PC-3 (cell line): ENCODE data around the gene SULT1C4. TPM values are rescaled to one million over a fixed set of nuclear protein-coding genes. Genes with fewer than 3 reads are reported as not detected.

ENCODE experiments used
- ATAC-seq: fragments of 200-7000 bp; cut with Tn5 transposase; 2 replicates; pipeline ENCODE4 v1.9.1; 2020; ENCODE audit warnings: mild to moderate bottlenecking, moderate library complexity
- BruUV-seq: library from RNA; stranded (reverse); fragments of 400-500 nt; replicated peaks from 2 replicates; lab custom pipeline; 2021; lab: Mats Ljungman, UMichigan
- CTCF ChIA-PET: fragments of 300-600 bp; sonication (Branson Sonifier 250); formaldehyde crosslinking; loops from one replicate; lab custom pipeline; 2022; ENCODE audit warnings: antibody characterized with exemption; lab: Charles Lee
- POLR2A ChIA-PET: fragments of 300-600 bp; sonication (Branson Sonifier 250); formaldehyde crosslinking; loops from one replicate; lab custom pipeline; 2022; ENCODE audit warnings: antibody characterized with exemption; ENCODE audit not compliant: unreplicated experiment; lab: Charles Lee
- DNase-seq: peaks from one replicate; pipeline ENCODE4 v3.0.0-alpha.2; 2015
- H2AFZ ChIP-seq: fragments of 300-600 bp; sonication (generic); 2 replicates; pipeline ENCODE4 v1.6.0; 2016; ENCODE audit warnings: antibody characterized with exemption, low read length
- H3F3A ChIP-seq: fragments of 300-600 bp; sonication (generic); one replicate; pipeline ENCODE4 v1.6.0; 2017; ENCODE audit warnings: antibody characterized with exemption, low read length, control low read depth, mild to moderate bottlenecking; ENCODE audit not compliant: unreplicated experiment
- H3K27ac ChIP-seq: fragments of 300-600 bp; sonication (generic); 2 replicates; pipeline ENCODE4 v1.5.1; 2016; ENCODE audit warnings: mild to moderate bottlenecking, low read length
- H3K27me3 ChIP-seq: fragments of 300-600 bp; sonication (generic); 2 replicates; pipeline ENCODE4 v1.6.1; 2016; ENCODE audit warnings: low read length, mixed read lengths
- H3K36me3 ChIP-seq: fragments of 300-600 bp; sonication (generic); 2 replicates; pipeline ENCODE4 v1.6.1; 2016; ENCODE audit warnings: low read depth, mixed run types, low read length, mixed read lengths
- H3K4me1 ChIP-seq: fragments of 300-600 bp; sonication (generic); 2 replicates; pipeline ENCODE4 v1.5.1; 2016; ENCODE audit warnings: low read length; ENCODE audit not compliant: insufficient read depth
- H3K4me2 ChIP-seq: fragments of 300-600 bp; sonication (generic); 2 replicates; pipeline ENCODE4 v1.6.0; 2016; ENCODE audit warnings: low read length
- H3K4me3 ChIP-seq: fragments of 300-600 bp; sonication (generic); 2 replicates; pipeline ENCODE4 v1.5.1; 2016; ENCODE audit warnings: mild to moderate bottlenecking, low read length, mixed read lengths
- H3K79me2 ChIP-seq: fragments of 300-600 bp; sonication (generic); 2 replicates; pipeline ENCODE4 v1.6.1; 2017; ENCODE audit warnings: low read length, mixed read lengths
- H3K9ac ChIP-seq: fragments of 300-600 bp; sonication (generic); 2 replicates; pipeline ENCODE4 v1.6.0; 2016; ENCODE audit warnings: mild to moderate bottlenecking, low read length
- H3K9me2 ChIP-seq: fragments of 300-600 bp; sonication (generic); replicated peaks from 2 replicates; pipeline ENCODE4 v1.6.1; 2016; ENCODE audit warnings: mixed run types, low read length, mixed read lengths
- H3K9me3 ChIP-seq: fragments of 300-600 bp; sonication (generic); 2 replicates; pipeline ENCODE4 v1.6.1; 2016; ENCODE audit warnings: low read length, mixed read lengths
- H4K20me1 ChIP-seq: fragments of 300-600 bp; sonication (generic); 2 replicates; pipeline ENCODE4 v1.6.1; 2016; ENCODE audit warnings: low read length, mixed read lengths
- CTCF ChIP-seq: fragments of 300-600 bp; sonication (generic); conservative IDR thresholded peaks from 2 replicates; pipeline ENCODE4 v1.5.1; 2017; ENCODE audit warnings: antibody characterized with exemption, low read depth, mild to moderate bottlenecking, low read length
- EZH2 ChIP-seq: fragments of 300-600 bp; sonication (generic); IDR thresholded peaks from one replicate; pipeline ENCODE4 v1.6.1; 2017; ENCODE audit warnings: antibody characterized with exemption, mild to moderate bottlenecking, low read length; ENCODE audit not compliant: unreplicated experiment
- EZH2phosphoT487 ChIP-seq: fragments of 300-600 bp; sonication (generic); IDR thresholded peaks from 2 replicates; pipeline ENCODE4 v1.6.1; 2018; ENCODE audit warnings: mild to moderate bottlenecking, antibody characterized with exemption, low read length, borderline replicate concordance
- intact Hi-C: fragments of 100-400 bp; cut with micrococcal nuclease; formaldehyde crosslinking; loops from 2 replicates; pipeline ENCODE4 v1.9.0; 2023
- total RNA-seq: library from RNA; depleted of rRNA; stranded (reverse); fragments of >200 nt; gene quantifications from 2 replicates; pipeline ENCODE4 v1.2.3, GENCODE V29; 2014

SULT1C4 gene
- total RNA-seq, 1 experiment from 2014 or later = not detected

GRCh38 chr2:108382196-108382595 lies 4.4 kb downstream of the SULT1C4 start:
- Histone ChIP-seq H3K9ac (no peak overlapping the region), H3K4me2 (no peak overlapping the region), H2AFZ (no peak overlapping the region), H3K27ac (no peak overlapping the region), H3K79me2 (no peaks in the 10 kb centered on the region), H3F3A (no peaks in the 10 kb centered on the region), H3K4me1 (0 out of 2 replicates have a peak, but pooled peaks cover 4% of the 10 kb centered on the region), H4K20me1 (no peaks in the 10 kb centered on the region), H3K4me3 (no peak overlapping the region), H3K36me3 (no peaks in the 10 kb centered on the region), H3K27me3 (no peaks in the 10 kb centered on the region), H3K9me3 (no peaks in the 10 kb centered on the region), H3K9me2 (0 out of 2 replicates have a peak, but pooled peaks cover 5% of the 10 kb centered on the region)
- BruUV-seq = no TSS peak
- CTCF ChIA-PET = no interaction called here
- POLR2A ChIA-PET = no interaction called here
- ATAC-seq (no peak), DNase-seq (peak; percentile 12)
- TF ChIP-seq CTCF (no peak), EZH2 (no peak), EZH2phosphoT487 (no peak)
- intact Hi-C loops = no loop called here

GRCh38 chr2:108383146-108383830 lies 5.5 kb downstream of the SULT1C4 start:
- no peak for TF ChIP-seq EZH2
- TF ChIP-seq EZH2phosphoT487 = no peak
- peak; percentile 31; the same call in 1 of the 2 replicates for TF ChIP-seq CTCF
- CTCF ChIA-PET = no interaction called here
- Histone ChIP-seq H3K27ac (no peak overlapping the region), H3K9ac (no peak overlapping the region), H3K36me3 (no peaks in the 10 kb centered on the region), H3F3A (no peaks in the 10 kb centered on the region), H3K9me2 (0 out of 2 replicates have a peak, but pooled peaks cover 5% of the 10 kb centered on the region), H3K9me3 (no peaks in the 10 kb centered on the region), H3K4me3 (no peak overlapping the region), H2AFZ (no peak overlapping the region), H3K79me2 (no peaks in the 10 kb centered on the region), H3K4me2 (no peak overlapping the region), H3K27me3 (no peaks in the 10 kb centered on the region), H4K20me1 (no peaks in the 10 kb centered on the region), H3K4me1 (0 out of 2 replicates have a peak, but pooled peaks cover 4% of the 10 kb centered on the region)
- intact Hi-C loops = no loop called here
- DNase-seq = peak; percentile 14
- no peak; the same call in 1 of the 2 replicates for ATAC-seq
- BruUV-seq = no TSS peak
- POLR2A ChIA-PET = no interaction called here

GRCh38 chr2:108384662-108385393 lies 7.1 kb downstream of the SULT1C4 start:
- CTCF ChIA-PET = no interaction called here
- Histone ChIP-seq H3K4me1 (0 out of 2 replicates have a peak, but pooled peaks cover 4% of the 10 kb centered on the region), H3K27me3 (no peaks in the 10 kb centered on the region), H3K4me2 (no peak overlapping the region), H3K9me3 (no peaks in the 10 kb centered on the region), H3K27ac (no peak overlapping the region), H3F3A (no peaks in the 10 kb centered on the region), H3K9me2 (0 out of 2 replicates have a peak, but pooled peaks cover 5% of the 10 kb centered on the region), H2AFZ (no peak overlapping the region), H3K4me3 (no peak overlapping the region), H3K79me2 (no peaks in the 10 kb centered on the region), H3K36me3 (no peaks in the 10 kb centered on the region), H4K20me1 (no peaks in the 10 kb centered on the region), H3K9ac (no peak overlapping the region)
- TF ChIP-seq EZH2phosphoT487 (no peak), CTCF (no peak), EZH2 (no peak)
- BruUV-seq = no TSS peak
- no peak for ATAC-seq
- intact Hi-C loops = no loop called here
- POLR2A ChIA-PET = no interaction called here
- no peak for DNase-seq
